Muscle layer of duodenum (tissue), 2 donors: Measurements from ENCODE around the gene THSD7A.

ENCODE experiments used
- H3K27ac ChIP-seq: one replicate; pipeline ENCODE4 v1.7.0; 2013; ENCODE audit warnings: mild to moderate bottlenecking, low read length
- H3K27me3 ChIP-seq: one replicate; pipeline ENCODE4 v1.7.0; 2013; ENCODE audit warnings: low read depth, mild to moderate bottlenecking, control low read depth, low read length
- H3K36me3 ChIP-seq, 2 donors: one replicate each; pipeline ENCODE4 v1.7.0; 2013; ENCODE audit warnings: low read length in 2 of 2, control low read depth in 1 of 2, mild to moderate bottlenecking in 1 of 2; ENCODE audit not compliant: insufficient read depth in 2 of 2, control insufficient read depth in 1 of 2
- H3K4me1 ChIP-seq, 2 donors: one replicate each; pipeline ENCODE4 v1.7.0; 2013; ENCODE audit warnings: low read length in 2 of 2, mild to moderate bottlenecking in 2 of 2, control low read depth in 1 of 2, moderate library complexity in 1 of 2; ENCODE audit not compliant: insufficient read depth in 2 of 2, control insufficient read depth in 1 of 2
- H3K4me3 ChIP-seq, 2 donors: one replicate each; pipeline ENCODE4 v1.7.0; 2013; ENCODE audit warnings: low read length in 2 of 2, low read depth in 1 of 2, mild to moderate bottlenecking in 1 of 2
- H3K9me3 ChIP-seq, 2 donors: one replicate each; pipeline ENCODE4 v1.7.0; 2013; ENCODE audit warnings: low read length in 2 of 2, control low read depth in 1 of 2, mild to moderate bottlenecking in 1 of 2; ENCODE audit not compliant: control insufficient read depth in 1 of 2
- donor health status: healthy.

The THSD7A gene

GRCh38 chr7:11601761-11602160 is 230.2 kb downstream of the THSD7A start:
- H3K27ac ChIP-seq: no peak overlapping the region
- H3K9me3 ChIP-seq: no peaks in the 10 kb centered on the region
- no peak overlapping the region for H3K4me3 ChIP-seq
- H3K4me1 ChIP-seq: peaks cover 0 to 4% of the 10 kb centered on the region in 2 donors
- H3K36me3 ChIP-seq: no peaks in the 10 kb centered on the region
- no peaks in the 10 kb centered on the region for H3K27me3 ChIP-seq

GRCh38 chr7:11593322-11593721 is 238.7 kb downstream of the THSD7A start:
- H3K36me3 ChIP-seq: no peaks in the 10 kb centered on the region
- no peaks in the 10 kb centered on the region for H3K27me3 ChIP-seq
- no peak overlapping the region for H3K27ac ChIP-seq
- H3K9me3 ChIP-seq: no peaks in the 10 kb centered on the region
- no peaks in the 10 kb centered on the region for H3K4me1 ChIP-seq
- no peak overlapping the region for H3K4me3 ChIP-seq

GRCh38 chr7:11592699-11593098 is 239.3 kb downstream of the THSD7A start:
- Histone ChIP-seq H3K27me3 (no peaks in the 10 kb centered on the region), H3K9me3 (no peaks in the 10 kb centered on the region), H3K4me3 (no peak overlapping the region), H3K36me3 (no peaks in the 10 kb centered on the region), H3K4me1 (no peaks in the 10 kb centered on the region), H3K27ac (no peak overlapping the region)

DNA sequence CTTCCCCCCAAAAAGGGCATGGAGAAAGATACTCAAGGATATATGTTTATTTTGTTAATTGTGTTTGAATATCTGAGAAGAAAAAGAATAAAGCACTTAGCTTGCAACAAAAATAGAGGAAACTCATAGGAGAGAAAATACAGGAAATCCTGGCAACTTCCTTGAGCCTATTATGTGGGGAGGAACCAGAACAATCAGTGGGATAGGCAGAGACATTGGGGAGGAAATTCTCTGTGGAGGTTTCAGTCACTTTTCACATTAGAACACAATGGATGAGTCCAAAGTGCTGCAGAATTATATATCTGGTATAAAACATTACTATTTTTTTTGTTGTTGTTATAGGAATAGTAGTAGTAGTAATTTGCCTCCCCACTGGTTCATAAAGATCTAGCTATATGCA is 240.1 kb downstream of the THSD7A start:
- H3K27me3 ChIP-seq: no peaks in the 10 kb centered on the region
- H3K4me3 ChIP-seq: no peak overlapping the region
- no peaks in the 10 kb centered on the region for H3K9me3 ChIP-seq
- H3K4me1 ChIP-seq: no peaks in the 10 kb centered on the region
- H3K36me3 ChIP-seq: no peaks in the 10 kb centered on the region
- H3K27ac ChIP-seq: no peak overlapping the region

GRCh38 chr7:11591055-11591633 is 240.9 kb downstream of the THSD7A start:
- Histone ChIP-seq H3K9me3 (no peaks in the 10 kb centered on the region), H3K27me3 (no peaks in the 10 kb centered on the region), H3K36me3 (no peaks in the 10 kb centered on the region), H3K27ac (no peak overlapping the region), H3K4me3 (no peak overlapping the region), H3K4me1 (no peaks in the 10 kb centered on the region)

- H3K4me1 ChIP-seq: no peaks in the 10 kb centered on the region
Observed at GRCh38 chr7:11589251-11589650, 242.7 kb downstream of the THSD7A start.

GRCh38 chr7:11587814-11588213 is 244.2 kb downstream of the THSD7A start:
- Histone ChIP-seq H3K4me1 (no peaks in the 10 kb centered on the region), H3K9me3 (no peaks in the 10 kb centered on the region), H3K4me3 (no peak overlapping the region), H3K36me3 (no peaks in the 10 kb centered on the region), H3K27ac (no peak overlapping the region), H3K27me3 (no peaks in the 10 kb centered on the region)

More at GRCh38 chr7:11589251-11589650, 242.7 kb downstream of the THSD7A start:
- no peaks in the 10 kb centered on the region for H3K9me3 ChIP-seq
- no peaks in the 10 kb centered on the region for H3K27me3 ChIP-seq
- H3K27ac ChIP-seq: no peak overlapping the region
- no peaks in the 10 kb centered on the region for H3K36me3 ChIP-seq
- H3K4me3 ChIP-seq: no peak overlapping the region

DNA sequence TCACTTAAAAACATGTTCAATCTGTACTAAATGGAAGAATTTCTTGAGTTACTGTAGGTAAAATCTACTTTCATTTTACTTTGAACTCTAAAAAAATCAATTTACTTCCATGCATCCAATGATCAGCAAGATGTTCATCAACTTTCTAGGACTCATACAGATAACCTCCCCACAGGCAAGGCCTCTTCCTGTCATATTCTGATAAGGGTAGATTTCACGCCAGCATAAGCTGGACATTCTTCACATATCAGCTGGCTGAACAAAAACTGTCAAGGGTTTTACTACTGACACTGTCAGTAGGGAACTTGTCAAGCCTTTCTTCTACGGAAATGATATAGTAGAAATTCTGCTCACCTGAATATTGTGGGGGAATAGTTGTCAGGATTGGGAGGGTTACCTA is 244.9 kb downstream of the THSD7A start:
- Histone ChIP-seq H3K9me3 (no peaks in the 10 kb centered on the region), H3K36me3 (no peaks in the 10 kb centered on the region)

GRCh38 chr7:11584406-11585031 is 247.5 kb downstream of the THSD7A start:
- Histone ChIP-seq H3K4me3 (no peak overlapping the region), H3K9me3 (no peaks in the 10 kb centered on the region), H3K27ac (no peak overlapping the region), H3K36me3 (no peaks in the 10 kb centered on the region), H3K4me1 (no peaks in the 10 kb centered on the region), H3K27me3 (no peaks in the 10 kb centered on the region)

More for the DNA sequence above, 244.9 kb downstream of the THSD7A start:
- H3K4me1 ChIP-seq: no peaks in the 10 kb centered on the region
- no peaks in the 10 kb centered on the region for H3K27me3 ChIP-seq
- H3K27ac ChIP-seq: no peak overlapping the region
- H3K4me3 ChIP-seq: no peak overlapping the region

GRCh38 chr7:11579141-11579540 is 252.9 kb downstream of the THSD7A start:
- Histone ChIP-seq H3K27me3 (no peaks in the 10 kb centered on the region), H3K27ac (no peak overlapping the region), H3K9me3 (no peaks in the 10 kb centered on the region), H3K36me3 (no peaks in the 10 kb centered on the region), H3K4me1 (no peaks in the 10 kb centered on the region), H3K4me3 (no peak overlapping the region)

DNA sequence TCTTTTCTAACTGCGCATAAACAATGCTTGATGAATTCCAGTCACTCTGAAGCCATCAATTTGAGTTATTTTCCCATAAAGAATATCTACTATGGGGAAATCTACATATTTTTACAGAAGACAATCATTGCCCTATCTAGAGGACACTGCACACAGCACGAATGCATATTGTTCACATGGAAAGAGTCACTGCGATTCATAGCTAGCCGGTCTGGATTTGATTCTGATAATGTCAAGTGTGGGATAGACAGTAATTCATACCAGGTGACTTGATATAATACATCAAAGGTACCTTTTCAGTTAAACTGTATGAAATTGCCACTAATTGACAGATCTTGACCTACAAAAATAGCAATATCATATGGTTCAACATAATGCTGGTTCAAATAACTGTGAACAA is 255.7 kb downstream of the THSD7A start:
- no peak overlapping the region for H3K27ac ChIP-seq
- no peaks in the 10 kb centered on the region for H3K36me3 ChIP-seq
- H3K4me1 ChIP-seq: no peaks in the 10 kb centered on the region
- no peak overlapping the region for H3K4me3 ChIP-seq
- no peaks in the 10 kb centered on the region for H3K9me3 ChIP-seq
- no peaks in the 10 kb centered on the region for H3K27me3 ChIP-seq
